ENCODE measurements around the gene APELA.

DNA sequence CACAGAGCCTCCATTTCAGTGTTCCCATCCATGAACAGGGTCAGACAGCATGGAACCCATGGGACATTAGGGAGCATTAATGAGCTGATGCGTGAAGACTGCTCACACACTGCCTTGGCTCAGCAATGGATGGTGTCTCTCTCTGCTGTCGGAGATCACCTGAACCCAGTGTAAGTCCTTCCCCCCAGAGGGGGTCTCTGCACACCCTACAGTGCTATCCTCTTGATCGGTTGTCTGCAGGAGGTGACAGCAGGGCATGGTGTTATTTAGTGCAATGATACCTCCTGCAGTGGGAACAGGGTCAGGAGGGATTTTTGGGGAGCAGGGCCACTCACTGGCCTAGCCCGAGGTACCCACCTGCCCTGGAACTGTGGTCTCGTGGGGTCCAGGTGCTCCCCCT, 25.6 kb downstream of the APELA start:
- TF ChIP-seq POLR2A (IDR thresholded peaks at IDR 0.05; ENCODE audit: low read depth, low read length) (no peak), POU2F2 (IDR thresholded peaks at IDR 0.05; ENCODE audit: low read depth, low read length) (no peak), POLR2AphosphoS5 (IDR thresholded peaks at IDR 0.05; ENCODE audit: low read depth, low read length) (no peak), TAF1 (IDR thresholded peaks at IDR 0.05; ENCODE audit: low read depth, low read length) (no peak)
